Caco-2 (cell line): Measurements from ENCODE around the gene PARP12. TPM values are rescaled to one million over a fixed set of nuclear protein-coding genes. Genes with fewer than 3 reads are reported as not detected.

Source experiments
- BruUV-seq: library from RNA; stranded (reverse); fragments of 400-500 nt; replicated peaks from 2 replicates; lab custom pipeline; 2021; lab: Mats Ljungman, UMichigan
- CTCF ChIA-PET: fragments of 300-600 bp; sonication (Branson Sonifier 250); formaldehyde crosslinking; loops from one replicate; lab custom pipeline; 2022; ENCODE audit warnings: antibody characterized with exemption; lab: Charles Lee
- POLR2A ChIA-PET: fragments of 300-600 bp; sonication (Branson Sonifier 250); formaldehyde crosslinking; loops from one replicate; lab custom pipeline; 2022; ENCODE audit warnings: antibody characterized with exemption; lab: Charles Lee
- DNase-seq, 2 experiments: peaks; one replicate each; pipeline versions ENCODE4 v3.0.0 to v3.0.0-alpha.2; 2020 to 2022
- H3K27me3 ChIP-seq: replicated peaks from 2 replicates; pipeline ENCODE4 v1.6.0; 2011; ENCODE audit warnings: low read length; ENCODE audit not compliant: control insufficient read depth, insufficient read depth
- H3K36me3 ChIP-seq: 2 replicates; pipeline ENCODE4 v1.5.1; 2011; ENCODE audit warnings: low read length; ENCODE audit not compliant: control insufficient read depth, insufficient read depth
- H3K4me1 ChIP-seq: fragments of 250-450 bp; sonication (Bioruptor Pico); 2 replicates; pipeline ENCODE4 v1.5.1; 2020; ENCODE audit warnings: mild to moderate bottlenecking
- H3K4me3 ChIP-seq: 2 replicates; pipeline ENCODE4 v1.5.1; 2011; ENCODE audit warnings: low read depth, mild to moderate bottlenecking, control low read depth, low read length
- H3K9me3 ChIP-seq: fragments of 250-450 bp; sonication (Bioruptor Pico); 2 replicates; pipeline ENCODE4 v1.5.1; 2020; ENCODE audit warnings: mild to moderate bottlenecking, moderate library complexity
- H3K27ac Mint-ChIP-seq: one replicate; pipeline ENCODE4 v1.8.0; 2022; ENCODE audit warnings: mixed read lengths; ENCODE audit not compliant: unreplicated experiment
- H3K27me3 Mint-ChIP-seq: one replicate; pipeline ENCODE4 v1.8.0; 2022; ENCODE audit warnings: mixed read lengths; ENCODE audit not compliant: insufficient read depth, unreplicated experiment
- H3K36me3 Mint-ChIP-seq: one replicate; pipeline ENCODE4 v1.8.0; 2022; ENCODE audit warnings: mild to moderate bottlenecking, mixed read lengths; ENCODE audit not compliant: insufficient read depth, unreplicated experiment
- H3K4me1 Mint-ChIP-seq: one replicate; pipeline ENCODE4 v1.8.0; 2022; ENCODE audit warnings: low read depth, mixed read lengths; ENCODE audit not compliant: unreplicated experiment
- H3K4me3 Mint-ChIP-seq: one replicate; pipeline ENCODE4 v1.8.0; 2022; ENCODE audit warnings: mild to moderate bottlenecking, moderate library complexity, mixed read lengths; ENCODE audit not compliant: unreplicated experiment
- H3K9me3 Mint-ChIP-seq: one replicate; pipeline ENCODE4 v1.8.0; 2022; ENCODE audit warnings: mixed read lengths; ENCODE audit not compliant: unreplicated experiment
- CTCF ChIP-seq, 2 experiments: fragments of 200-600 bp in 1 of 2; IDR thresholded peaks; 1 replicate in 1 of 2; 2 replicates in 1 of 2; pipeline versions ENCODE4 v1.5.1 to v1.8.0; 2011 to 2022; ENCODE audit warnings: antibody characterized with exemption in 1 of 2, control low read depth in 1 of 2, inconsistent platforms in 1 of 2, low read depth in 1 of 2, low read length in 1 of 2, mild to moderate bottlenecking in 1 of 2, moderate library complexity in 1 of 2; ENCODE audit not compliant: insufficient read depth in 1 of 2, severe bottlenecking in 1 of 2, unreplicated experiment in 1 of 2
- intact Hi-C: fragments of 100-400 bp; cut with micrococcal nuclease; formaldehyde crosslinking; loops from one replicate; pipeline ENCODE4 v1.10.0; 2022; ENCODE audit not compliant: unreplicated experiment
- total RNA-seq: library from RNA; stranded (reverse); gene quantifications from 2 replicates; pipeline ENCODE4 v1.2.3, GENCODE V29; 2022

The PARP12 gene
- total RNA-seq, 1 experiment from 2014 or later = 20.2 TPM

GRCh38 chr7:140056431-140057142 is 6.2 kb downstream of the PARP12 start:
- H3K27ac Mint-ChIP-seq = no peak overlapping the region
- no peaks in the 10 kb centered on the region for H3K4me1 ChIP-seq
- H3K27me3 Mint-ChIP-seq = no peaks in the 10 kb centered on the region
- no peaks in the 10 kb centered on the region for H3K27me3 ChIP-seq
- DNase-seq = no peak
- H3K36me3 ChIP-seq = no peaks in the 10 kb centered on the region
- intact Hi-C loops = no loop called here
- peaks cover 6% of the 10 kb centered on the region for H3K36me3 Mint-ChIP-seq
- no TSS peak for BruUV-seq
- CTCF ChIA-PET = no interaction called here
- H3K4me3 ChIP-seq = no peak overlapping the region
- no peak for TF ChIP-seq CTCF (IDR thresholded peaks at IDR 0.05; ENCODE audit: insufficient read depth in 1 of 2, low read depth in 1 of 2, low read length in 1 of 2, severe bottlenecking in 1 of 2, unreplicated experiment in 1 of 2)
- H3K9me3 ChIP-seq = no peaks in the 10 kb centered on the region
- H3K4me3 Mint-ChIP-seq = no peak overlapping the region
- peaks cover 8% of the 10 kb centered on the region for H3K4me1 Mint-ChIP-seq
- POLR2A ChIA-PET = no interaction called here
- no peaks in the 10 kb centered on the region for H3K9me3 Mint-ChIP-seq

- Histone ChIP-seq H3K4me1 (no peaks in the 10 kb centered on the region), H3K4me3 (no peak overlapping the region), H3K27me3 (no peaks in the 10 kb centered on the region), H3K9me3 (no peaks in the 10 kb centered on the region), H3K36me3 (no peaks in the 10 kb centered on the region)
- H3K4me3 Mint-ChIP-seq = no peak overlapping the region
- no peak for TF ChIP-seq CTCF (IDR thresholded peaks at IDR 0.05; ENCODE audit: insufficient read depth in 1 of 2, low read depth in 1 of 2, low read length in 1 of 2, severe bottlenecking in 1 of 2, unreplicated experiment in 1 of 2)
- no TSS peak for BruUV-seq
- no peaks in the 10 kb centered on the region for H3K9me3 Mint-ChIP-seq
- ChIA-PET CTCF (no interaction called here), POLR2A (no interaction called here)
- no peaks in the 10 kb centered on the region for H3K27me3 Mint-ChIP-seq
- peaks cover 6% of the 10 kb centered on the region for H3K36me3 Mint-ChIP-seq
- no peak overlapping the region for H3K27ac Mint-ChIP-seq
- no peak for DNase-seq
- H3K4me1 Mint-ChIP-seq = peaks cover 5% of the 10 kb centered on the region
- intact Hi-C loops = no loop called here
Measured at GRCh38 chr7:140055833-140056232, 6.9 kb downstream of the PARP12 start.

DNA sequence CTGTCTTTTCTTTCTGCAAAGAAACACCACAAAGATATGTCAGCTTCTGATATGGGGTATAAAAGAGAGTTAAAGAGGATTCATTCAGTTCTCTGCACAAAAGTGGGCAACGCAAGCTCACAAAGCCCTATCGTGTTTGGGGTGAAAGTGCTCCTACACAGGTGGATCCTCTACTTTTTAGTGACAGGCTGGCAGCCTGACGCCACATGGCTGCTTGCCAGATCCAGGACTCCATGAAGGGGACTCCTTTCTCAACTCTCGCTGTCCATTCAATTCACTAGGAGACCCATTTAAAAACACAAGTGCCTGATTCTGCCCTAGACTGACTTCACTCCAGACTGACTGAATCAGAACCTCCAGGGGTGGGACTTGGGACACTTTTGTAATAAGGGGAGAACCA is 8.0 kb downstream of the PARP12 start:
- POLR2A ChIA-PET = no interaction called here
- Mint-ChIP-seq H3K4me1 (peaks cover 1% of the 10 kb centered on the region), H3K27ac (no peak overlapping the region), H3K9me3 (no peaks in the 10 kb centered on the region), H3K4me3 (no peak overlapping the region), H3K36me3 (peaks cover 6% of the 10 kb centered on the region), H3K27me3 (no peaks in the 10 kb centered on the region)
- CTCF ChIA-PET = no interaction called here
- DNase-seq = no peak
- no TSS peak for BruUV-seq
- Histone ChIP-seq H3K27me3 (no peaks in the 10 kb centered on the region), H3K4me1 (peaks cover 2% of the 10 kb centered on the region), H3K9me3 (no peaks in the 10 kb centered on the region), H3K4me3 (no peak overlapping the region), H3K36me3 (no peaks in the 10 kb centered on the region)
- intact Hi-C loops = no loop called here
- no peak for TF ChIP-seq CTCF (IDR thresholded peaks at IDR 0.05; ENCODE audit: insufficient read depth in 1 of 2, low read depth in 1 of 2, low read length in 1 of 2, severe bottlenecking in 1 of 2, unreplicated experiment in 1 of 2)
